Keratinocyte (primary cell): ENCODE data around the gene TENM4. TPM values are rescaled to one million over a fixed set of nuclear protein-coding genes. Genes with fewer than 3 reads are reported as not detected.

ENCODE experiments used
- DNase-seq: peaks from one replicate; pipeline ENCODE4 v3.0.0-alpha.2; 2011; ENCODE audit warnings: low read depth, missing footprints, low spot score
- FAIRE-seq: peaks from 2 replicates; lab custom pipeline; 2011; peaks lifted over from hg19 to GRCh38; lab: Jason Lieb, UNC
- H2AFZ ChIP-seq: 2 replicates; pipeline ENCODE4 v1.6.0; 2012; ENCODE audit warnings: low read length, control low read depth, inconsistent platforms; ENCODE audit not compliant: control insufficient read depth
- H3K27ac ChIP-seq: 2 replicates; pipeline ENCODE4 v1.5.1; 2011; ENCODE audit warnings: low read length; ENCODE audit not compliant: control insufficient read depth, insufficient read depth
- H3K27me3 ChIP-seq: 3 replicates; pipeline ENCODE4 v1.6.0; 2011; ENCODE audit warnings: low read length; ENCODE audit not compliant: control insufficient read depth, insufficient read depth; ENCODE audit errors: extremely low read depth
- H3K36me3 ChIP-seq, 2 experiments: 2 replicates in 1 of 2; 3 replicates in 1 of 2; pipeline ENCODE4 v1.5.1; 2011; ENCODE audit warnings: low read length in 2 of 2, mild to moderate bottlenecking in 1 of 2; ENCODE audit not compliant: control insufficient read depth in 2 of 2, insufficient read depth in 2 of 2; ENCODE audit errors: extremely low read depth in 1 of 2
- H3K4me1 ChIP-seq: 3 replicates; pipeline ENCODE4 v1.5.1; 2011; ENCODE audit warnings: low read length; ENCODE audit not compliant: control insufficient read depth, insufficient read depth; ENCODE audit errors: extremely low read depth
- H3K4me2 ChIP-seq: 3 replicates; pipeline ENCODE4 v1.6.0; 2011; ENCODE audit warnings: low read depth, low read length; ENCODE audit not compliant: control insufficient read depth, insufficient read depth; ENCODE audit errors: extremely low read depth
- H3K4me3 ChIP-seq, 3 experiments: fragments of 200-600 bp in 1 of 3; sonication (generic) in 1 of 3; 2 replicates in 2 of 3; 3 replicates in 1 of 3; pipeline ENCODE4 v1.5.1; 2011 to 2016; ENCODE audit warnings: low read length in 3 of 3, mild to moderate bottlenecking in 3 of 3, control low read depth in 2 of 3, inconsistent platforms in 1 of 3, low read depth in 1 of 3, mixed read lengths in 1 of 3, mixed run types in 1 of 3, moderate library complexity in 1 of 3; ENCODE audit not compliant: control insufficient read depth in 2 of 3, insufficient read depth in 2 of 3; ENCODE audit errors: extremely low read depth in 1 of 3
- H3K79me2 ChIP-seq: 2 replicates; pipeline ENCODE4 v1.6.0; 2012; ENCODE audit warnings: low read length; ENCODE audit not compliant: control insufficient read depth, insufficient read depth
- H3K9ac ChIP-seq: 3 replicates; pipeline ENCODE4 v1.6.0; 2011; ENCODE audit warnings: low read length; ENCODE audit not compliant: control insufficient read depth, insufficient read depth; ENCODE audit errors: extremely low read depth
- H3K9me1 ChIP-seq: 3 replicates; pipeline ENCODE4 v1.6.0; 2011; ENCODE audit warnings: low read length; ENCODE audit not compliant: control insufficient read depth, insufficient read depth; ENCODE audit errors: extremely low read depth
- H3K9me3 ChIP-seq: 2 replicates; pipeline ENCODE4 v1.5.1; 2012; ENCODE audit warnings: low read depth, low read length; ENCODE audit not compliant: control insufficient read depth
- H4K20me1 ChIP-seq: 3 replicates; pipeline ENCODE4 v1.6.0; 2011; ENCODE audit warnings: low read length; ENCODE audit not compliant: control insufficient read depth, insufficient read depth; ENCODE audit errors: extremely low read depth
- CTCF ChIP-seq, 3 experiments: IDR thresholded peaks in 1 of 3; conservative IDR thresholded peaks in 1 of 3; optimal IDR thresholded peaks in 1 of 3; 2 replicates in 2 of 3; 3 replicates in 1 of 3; pipeline versions ENCODE3 to v1.5.1; 2011; ENCODE audit warnings: low read length in 3 of 3, mild to moderate bottlenecking in 3 of 3, moderate library complexity in 2 of 3, control low read depth in 1 of 3, inconsistent platforms in 1 of 3; ENCODE audit not compliant: insufficient read depth in 2 of 3; ENCODE audit errors: extremely low read depth in 1 of 3
- EZH2 ChIP-seq: IDR thresholded peaks from one replicate; pipeline ENCODE4 v1.6.1; 2012; ENCODE audit warnings: inconsistent platforms, mild to moderate bottlenecking, low read length, moderate library complexity
- dilution Hi-C: fragments of 300-500 bp; cut with MboI; formaldehyde crosslinking; loops from one replicate; pipeline ENCODE4 v1.7.0; 2020; ENCODE audit warnings: low sequenced_read_pairs; ENCODE audit not compliant: extremely low pct_ligation_motif_present
- polyA plus RNA-seq, 5 experiments: library from polyadenylated mRNA; depleted of rRNA in 3 of 5; stranded (reverse) in 3 of 5; stranded (forward) in 1 of 5; unstranded in 1 of 5; fragments of >200 nt; gene quantifications; 1 replicate in 1 of 5; 2 replicates in 3 of 5; 3 replicates in 1 of 5; pipeline versions ENCODE4 v1.2.1 to v1.2.3, GENCODE V29; 2011 to 2012; ENCODE audit warnings: missing spikeins in 2 of 5, low read depth in 1 of 5, low replicate concordance in 1 of 5

Gene TENM4
- polyA plus RNA-seq, 1 donor (not counting 4 experiments of a cell fraction or from before 2014, with no cell fraction given), result 3.5 TPM

GRCh38 chr11:78803995-78804394 is 636.8 kb downstream of the TENM4 start:
- Histone ChIP-seq H3K9me3 (no peaks in the 10 kb centered on the region), H3K4me2 (no peak overlapping the region), H3K27me3 (no peaks in the 10 kb centered on the region), H3K36me3 (no peaks in the 10 kb centered on the region), H4K20me1 (no peaks in the 10 kb centered on the region), H3K4me3 (no peak overlapping the region), H3K9ac (no peak overlapping the region), H3K27ac (no peak overlapping the region), H3K9me1 (peaks cover 2% of the 10 kb centered on the region), H3K79me2 (no peaks in the 10 kb centered on the region), H3K4me1 (peaks cover 22% of the 10 kb centered on the region), H2AFZ (no peak overlapping the region)
- no peak for TF ChIP-seq EZH2
- TF ChIP-seq CTCF (optimal IDR thresholded peaks at IDR 0.05 in 1 of 3, IDR thresholded peaks at IDR 0.05 in 1 of 3, conservative IDR thresholded peaks at IDR 0.05 in 1 of 3; ENCODE audit: extremely low read depth in 1 of 3, insufficient read depth in 2 of 3, low read length in 3 of 3), result no peak
- dilution Hi-C loops, result no loop called here
- DNase-seq, result no peak
- FAIRE-seq, result no peak

GRCh38 chr11:78802058-78802761 is 638.6 kb downstream of the TENM4 start:
- Histone ChIP-seq H3K4me2 (no peak overlapping the region), H3K9me3 (no peaks in the 10 kb centered on the region), H4K20me1 (no peaks in the 10 kb centered on the region), H2AFZ (no peak overlapping the region), H3K27me3 (no peaks in the 10 kb centered on the region), H3K79me2 (no peaks in the 10 kb centered on the region), H3K27ac (peak overlapping the region; percentile 42), H3K36me3 (no peaks in the 10 kb centered on the region), H3K4me3 (no peak overlapping the region), H3K9me1 (peaks cover 2% of the 10 kb centered on the region), H3K4me1 (peaks cover 22% of the 10 kb centered on the region), H3K9ac (no peak overlapping the region)
- no peak for TF ChIP-seq CTCF (optimal IDR thresholded peaks at IDR 0.05 in 1 of 3, IDR thresholded peaks at IDR 0.05 in 1 of 3, conservative IDR thresholded peaks at IDR 0.05 in 1 of 3; ENCODE audit: extremely low read depth in 1 of 3, insufficient read depth in 2 of 3, low read length in 3 of 3)
- no peak for TF ChIP-seq EZH2
- DNase-seq (no peak), FAIRE-seq (peak; percentile 74)
- dilution Hi-C loops, result no loop called here
